Spleen (tissue), 11 donors: ENCODE measurements around the gene CD164L2. TPM values are rescaled to one million over a fixed set of nuclear protein-coding genes. Genes with fewer than 3 reads are reported as not detected.
A peak's percentile ranks its signal among the peaks of the same experiment; 100 is the strongest.

Experiments used
- DNase-seq: peaks from one replicate; pipeline ENCODE4 v3.0.0-alpha.2; 2020
- H3K27ac ChIP-seq, 8 donors: fragments of 200-600 bp; sonication (generic) in 7 of 8; 1 replicate in 4 of 8; 2 replicates in 4 of 8; pipeline versions ENCODE4 v1.5.0 to v1.8.0; 2016 to 2021; ENCODE audit warnings: inconsistent platforms in 4 of 8, mild to moderate bottlenecking in 4 of 8, moderate library complexity in 1 of 8
- H3K27me3 ChIP-seq, 7 donors: fragments of 200-600 bp; sonication (generic) in 6 of 7; replicated peaks in 1 of 7; 1 replicate in 4 of 7; 2 replicates in 3 of 7; pipeline versions ENCODE4 v1.5.0 to v1.8.0; 2016 to 2021; ENCODE audit warnings: inconsistent platforms in 3 of 7, mild to moderate bottlenecking in 1 of 7
- H3K36me3 ChIP-seq, 6 donors: fragments of 200-600 bp; sonication (generic) in 5 of 6; 1 replicate in 4 of 6; 2 replicates in 2 of 6; pipeline versions ENCODE4 v1.5.0 to v1.8.0; 2016 to 2021; ENCODE audit warnings: inconsistent platforms in 2 of 6
- H3K4me1 ChIP-seq, 6 donors: fragments of 200-600 bp; sonication (generic) in 5 of 6; 1 replicate in 3 of 6; 2 replicates in 3 of 6; pipeline versions ENCODE4 v1.5.0 to v1.8.0; 2016 to 2021; ENCODE audit warnings: inconsistent platforms in 3 of 6
- H3K4me3 ChIP-seq, 8 donors: fragments of 200-600 bp; sonication (generic) in 7 of 8; 1 replicate in 4 of 8; 2 replicates in 4 of 8; pipeline versions ENCODE4 v1.5.0 to v1.8.0; 2016 to 2021; ENCODE audit warnings: inconsistent platforms in 4 of 8, mild to moderate bottlenecking in 4 of 8, moderate library complexity in 2 of 8
- H3K9me3 ChIP-seq, 8 donors: fragments of 200-600 bp; sonication (generic) in 7 of 8; 1 replicate in 4 of 8; 2 replicates in 4 of 8; pipeline versions ENCODE4 v1.5.0 to v1.8.0; 2016 to 2021; ENCODE audit warnings: inconsistent platforms in 4 of 8
- CTCF ChIP-seq, 11 experiments: fragments of 200-600 bp in 7 of 11; fragments of 450-650 bp in 4 of 11; sonication (generic) in 4 of 11; IDR thresholded peaks in 8 of 11; conservative IDR thresholded peaks in 3 of 11; 1 replicate in 7 of 11; 2 replicates in 4 of 11; pipeline versions ENCODE4 v1.4.0 to v1.8.0; 2016 to 2021; ENCODE audit warnings: antibody characterized with exemption in 11 of 11, inconsistent platforms in 4 of 11, mild to moderate bottlenecking in 1 of 11
- POLR2A ChIP-seq, 3 donors: fragments of 450-650 bp; IDR thresholded peaks; one replicate each; pipeline ENCODE4 v1.5.1; 2017; ENCODE audit warnings: antibody characterized with exemption in 3 of 3, mild to moderate bottlenecking in 1 of 3
- POLR2AphosphoS5 ChIP-seq, 3 donors: sonication (generic); formaldehyde crosslinking; IDR thresholded peaks; one replicate each; pipeline ENCODE4 v1.5.1; 2017; ENCODE audit warnings: antibody characterized with exemption in 3 of 3
- WGBS, 5 donors: extraction: QIAGEN DNeasy Blood & Tissue Kit in 3 of 5; methylation state at CpG; one replicate each; pipeline versions ENCODE4 v1.1.5 to v1.1.7; 2013 to 2018; 5-methylcytosine and 5-hydroxymethylcytosine counted together
- intact Hi-C: fragments of 100-400 bp; cut with DNase I; formaldehyde crosslinking; loops from one replicate; pipeline ENCODE4 v1.15.0; 2023; ENCODE audit warnings: low total_unique reads
- polyA plus RNA-seq, 3 donors: library from polyadenylated mRNA; stranded (reverse); fragments of 200-250 nt; gene quantifications; one replicate each; pipeline ENCODE4 v1.2.1, GENCODE V29; 2013
- total RNA-seq, 7 donors: library from RNA; depleted of rRNA in 3 of 7; stranded (reverse); fragments of >200 nt in 3 of 7; fragmentation: NEBNext Ultra II Directional in 4 of 7; extraction: Animal tissue kit (Norgen Biotek cat#: 25700) in 4 of 7; gene quantifications; one replicate each; pipeline versions ENCODE4 v1.1.0 to v1.2.1, GENCODE V29; 2016 to 2021
- donor health status: healthy with polysubstance abuse.
- donor health status: DM: no; HTN: no; CAD: no; lungs with moderate emphysema.
- donor health status: DM: no; HTN: no; CAD: no.
- donor health status: Bipolar disorder and iron deficiency.
- donor health status: healthy.
- donor health status: DM: no; HTN: no; CAD: no.
- donor health status: DM: yes; HTN: yes; CAD: no.

The CD164L2 gene
- total and polyA plus RNA-seq, 10 donors = 0.06 TPM; not detected in 9

- Histone ChIP-seq H3K4me1 (peaks cover 7 to 88% (median 44%) of the 10 kb centered on the region in 6 donors), H3K9me3 (no peaks in the 10 kb centered on the region), H3K4me3 (peak overlapping the region; percentile 39 to 87 (median 59)), H3K27ac (peak overlapping the region; percentile 88 to 98 (median 94)), H3K27me3 (no peaks in the 10 kb centered on the region), H3K36me3 (peaks cover 0 to 40% (median 20%) of the 10 kb centered on the region in 6 donors)
- DNase-seq = peak; percentile 82
- no peak for TF ChIP-seq POLR2A (IDR thresholded peaks at IDR 0.05)
- no peak for TF ChIP-seq POLR2AphosphoS5 (IDR thresholded peaks at IDR 0.05)
- no peak for TF ChIP-seq CTCF (IDR thresholded peaks at IDR 0.05 in 8 of 11, conservative IDR thresholded peaks at IDR 0.05 in 3 of 11)
- WGBS, 5 donors = 22 to 39% (median 34%) methylated on average over 6 to 8 of the region's 8 CpGs
- intact Hi-C loops = no loop called here
Observed at GRCh38 chr1:27342391-27342777, 40.7 kb downstream of the CD164L2 start.

GRCh38 chr1:27341525-27342252 is 41.4 kb downstream of the CD164L2 start, which contains the start of gene SYTL1:
TSS of gene SYTL1 (plus strand) at chr1:27342022. CDS start at chr1:27345335, 3,313 bp downstream.
- peak within 1 kb of the TSS; percentile 88 to 98 (median 94) for H3K27ac ChIP-seq

GRCh38 chr1:27339213-27339612 is 43.9 kb downstream of the CD164L2 start:
- peaks cover 7 to 56% (median 34%) of the 10 kb centered on the region in 6 donors for H3K4me1 ChIP-seq
- no peak overlapping the region for H3K4me3 ChIP-seq
- no peak for DNase-seq
- H3K9me3 ChIP-seq = no peaks in the 10 kb centered on the region
- peaks cover 0 to 47% (median 31%) of the 10 kb centered on the region in 6 donors for H3K36me3 ChIP-seq
- TF ChIP-seq POLR2AphosphoS5 (IDR thresholded peaks at IDR 0.05) (no peak), CTCF (IDR thresholded peaks at IDR 0.05 in 8 of 11, conservative IDR thresholded peaks at IDR 0.05 in 3 of 11) (no peak), POLR2A (IDR thresholded peaks at IDR 0.05) (no peak)
- 42 to 77% (median 67%) methylated on average over 5 of the region's 5 CpGs for WGBS, 5 donors
- no peaks in the 10 kb centered on the region for H3K27me3 ChIP-seq
- intact Hi-C loops = no loop called here
- peak overlapping the region in 2 of 8 donors; percentile 95 to 98 for H3K27ac ChIP-seq

More at GRCh38 chr1:27341525-27342252, 41.4 kb downstream of the CD164L2 start, which contains the start of gene SYTL1:
- Histone ChIP-seq H3K4me3 (peak within 1 kb of the TSS; percentile 39 to 87 (median 59)), H3K9me3 (no peaks in the 10 kb centered on the region), H3K27me3 (no peaks in the 10 kb centered on the region), H3K4me1 (peaks cover 7 to 81% (median 41%) of the 10 kb centered on the region in 6 donors), H3K36me3 (peaks cover 0 to 40% (median 20%) of the 10 kb centered on the region in 6 donors)
- 11 to 21% (median 14%) methylated on average over 17 to 22 of the region's 22 CpGs for WGBS, 5 donors
- DNase-seq = peak; percentile 94
- TF ChIP-seq CTCF (IDR thresholded peaks at IDR 0.05 in 8 of 11, conservative IDR thresholded peaks at IDR 0.05 in 3 of 11) (no peak), POLR2A (IDR thresholded peaks at IDR 0.05) (peak in 1 of 3 donors; percentile 65), POLR2AphosphoS5 (IDR thresholded peaks at IDR 0.05) (peak; percentile 67 to 78 (median 70))
- intact Hi-C loops = no loop called here

GRCh38 chr1:27338751-27339150 is 44.4 kb downstream of the CD164L2 start:
- no peaks in the 10 kb centered on the region for H3K27me3 ChIP-seq
- no peak overlapping the region for H3K4me3 ChIP-seq
- DNase-seq = no peak
- no peaks in the 10 kb centered on the region for H3K9me3 ChIP-seq
- WGBS, 5 donors = 93 to 97% (median 94%) methylated on average over 6 of the region's 6 CpGs
- H3K4me1 ChIP-seq = peaks cover 7 to 52% (median 30%) of the 10 kb centered on the region in 6 donors
- TF ChIP-seq CTCF (IDR thresholded peaks at IDR 0.05 in 8 of 11, conservative IDR thresholded peaks at IDR 0.05 in 3 of 11) = no peak
- TF ChIP-seq POLR2AphosphoS5 (IDR thresholded peaks at IDR 0.05) = no peak
- TF ChIP-seq POLR2A (IDR thresholded peaks at IDR 0.05) = no peak
- peaks cover 4 to 52% (median 36%) of the 10 kb centered on the region in 6 donors for H3K36me3 ChIP-seq
- H3K27ac ChIP-seq = peak overlapping the region in 2 of 8 donors; percentile 95 to 98
- intact Hi-C loops = no loop called here
